ENCODE results near the gene CC2D2B. TPM values are rescaled to one million over a fixed set of nuclear protein-coding genes. Genes with fewer than 3 reads are reported as not detected.
"Not testable (repeated sequence)": the region's sequence is repeated elsewhere in the genome, so short reads cannot be mapped to it uniquely, and the experiment has no call there.

The CC2D2B gene
- total RNA-seq, 2 donors from 2014 or later, result 6.2 to 9.8 TPM

- ATAC-seq (ENCODE audit: insufficient number of reproducible peaks, low FRiP score, low read depth) (no peak), DNase-seq (ENCODE audit: low spot score) (no peak)
- Histone ChIP-seq H3K4me3 (no peak overlapping the region), H3K9me3 (no peaks in the 10 kb centered on the region), H3K36me3 (no peaks in the 10 kb centered on the region), H3K27ac (no peak overlapping the region), H3K4me1 (ENCODE audit: control insufficient read depth in 1 of 2, low read depth in 2 of 2) (peaks cover 6 to 11% of the 10 kb centered on the region in 2 donors), H3K27me3 (replicated peaks; ENCODE audit: insufficient read depth) (no peaks in the 10 kb centered on the region)
- no peak for TF ChIP-seq CTCF (IDR thresholded peaks at IDR 0.05)
Observed at GRCh38 chr10:95889830-95890229, 17.9 kb upstream of the CC2D2B start.

- ATAC-seq (ENCODE audit: insufficient number of reproducible peaks, low FRiP score, low read depth), result no peak
- peaks cover 6% of the 10 kb centered on the region for H3K36me3 ChIP-seq
Observed at GRCh38 chr10:95896071-95896850, 11.5 kb upstream of the CC2D2B start.

GRCh38 chr10:95905897-95906580, 1.7 kb upstream of the CC2D2B start:
- H3K27me3 ChIP-seq (replicated peaks; ENCODE audit: insufficient read depth); H3K27ac ChIP-seq; DNase-seq (ENCODE audit: low spot score); H3K9me3 ChIP-seq; H3K4me3 ChIP-seq; H3K36me3 ChIP-seq; ATAC-seq (ENCODE audit: insufficient number of reproducible peaks, low FRiP score, low read depth): not testable (repeated sequence)
- H3K4me1 ChIP-seq (ENCODE audit: control insufficient read depth in 1 of 2, low read depth in 2 of 2), result peaks cover 11 to 44% of the 10 kb centered on the region in 2 donors

More at GRCh38 chr10:95896071-95896850, 11.5 kb upstream of the CC2D2B start:
- DNase-seq (ENCODE audit: low spot score), result no peak
- no peaks in the 10 kb centered on the region for H3K27me3 ChIP-seq (replicated peaks; ENCODE audit: insufficient read depth)
- H3K9me3 ChIP-seq, result no peaks in the 10 kb centered on the region
- no peak overlapping the region for H3K4me3 ChIP-seq
- H3K4me1 ChIP-seq (ENCODE audit: control insufficient read depth in 1 of 2, low read depth in 2 of 2), result peaks cover 0 to under 1% of the 10 kb centered on the region in 2 donors
- TF ChIP-seq CTCF (IDR thresholded peaks at IDR 0.05), result no peak
- no peak overlapping the region for H3K27ac ChIP-seq

- Histone ChIP-seq H3K9me3 (no peaks in the 10 kb centered on the region), H3K4me3 (peak overlapping the region; percentile 87), H3K27me3 (replicated peaks; ENCODE audit: insufficient read depth) (no peaks in the 10 kb centered on the region), H3K4me1 (ENCODE audit: control insufficient read depth in 1 of 2, low read depth in 2 of 2) (peaks cover 11 to 38% of the 10 kb centered on the region in 2 donors), H3K36me3 (no peaks in the 10 kb centered on the region), H3K27ac (peak overlapping the region; percentile 83 to 89)
- DNase-seq (ENCODE audit: low spot score) (peak; percentile 3), ATAC-seq (ENCODE audit: insufficient number of reproducible peaks, low FRiP score, low read depth) (no peak)
- TF ChIP-seq CTCF (IDR thresholded peaks at IDR 0.05), result no peak
Observed at GRCh38 chr10:95906677-95907455, 909 bp upstream of the CC2D2B start.

- peak overlapping the region; percentile 87 for H3K4me3 ChIP-seq
- H3K36me3 ChIP-seq, result no peaks in the 10 kb centered on the region
- H3K27ac ChIP-seq, result peak overlapping the region; percentile 34 to 83
- no peaks in the 10 kb centered on the region for H3K27me3 ChIP-seq (replicated peaks; ENCODE audit: insufficient read depth)
- TF ChIP-seq CTCF (IDR thresholded peaks at IDR 0.05), result no peak
- DNase-seq (ENCODE audit: low spot score) (no peak), ATAC-seq (ENCODE audit: insufficient number of reproducible peaks, low FRiP score, low read depth) (no peak)
- H3K9me3 ChIP-seq, result no peaks in the 10 kb centered on the region
- peaks cover 6 to 22% of the 10 kb centered on the region in 2 donors for H3K4me1 ChIP-seq (ENCODE audit: control insufficient read depth in 1 of 2, low read depth in 2 of 2)
Observed at GRCh38 chr10:95908450-95908849, 675 bp downstream of the CC2D2B start.

Measured in thoracic aorta (tissue), 2 donors.